GM12874 (cell line): ENCODE measurements around the gene GDAP1L1.

Source experiments
- CTCF ChIP-seq: IDR thresholded peaks from 2 replicates; pipeline ENCODE4 v1.5.1; 2011; ENCODE audit warnings: low read depth, mild to moderate bottlenecking, control low read depth, low read length, moderate library complexity; ENCODE audit not compliant: insufficient read depth

GDAP1L1 gene

GRCh38 chr20:44231713-44232468 is 15.2 kb upstream of the GDAP1L1 start:
- TF ChIP-seq CTCF, result no peak

GRCh38 chr20:44233436-44234016 is 13.6 kb upstream of the GDAP1L1 start:
- TF ChIP-seq CTCF, result no peak

- no peak for TF ChIP-seq CTCF
Observed at GRCh38 chr20:44234566-44235317, 12.4 kb upstream of the GDAP1L1 start.

- no peak for TF ChIP-seq CTCF
Observed at GRCh38 chr20:44235702-44236101, 11.4 kb upstream of the GDAP1L1 start.

DNA sequence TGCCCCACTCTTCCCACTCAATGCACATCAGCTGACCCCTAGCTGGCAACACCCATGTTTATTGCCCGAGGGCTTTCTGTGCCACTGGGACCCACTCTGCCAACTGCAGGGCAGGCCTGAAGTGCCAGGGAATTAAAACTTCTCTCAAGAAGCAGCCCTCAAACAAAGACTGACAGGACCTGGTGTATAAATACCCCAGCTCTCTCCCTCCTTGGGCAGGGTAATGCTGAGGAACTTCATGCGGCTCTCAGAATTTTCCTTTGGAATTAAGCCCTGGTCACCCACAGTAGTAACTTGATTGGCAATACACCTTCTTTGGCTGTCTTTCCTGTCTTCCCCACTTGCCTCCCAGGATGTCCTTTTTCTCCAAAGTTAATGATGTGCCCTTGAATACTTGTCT is 5.3 kb upstream of the GDAP1L1 start:
- no peak for TF ChIP-seq CTCF

GRCh38 chr20:44245977-44246376 is 1.1 kb upstream of the GDAP1L1 start:
- TF ChIP-seq CTCF, result no peak
